Non-pigmented ciliary epithelial cell (primary cell): Measurements from ENCODE around the gene MRPL54.

Experiments used
- DNase-seq: peaks from one replicate; pipeline ENCODE4 v3.0.0-alpha.2; 2010; ENCODE audit warnings: low read depth

The MRPL54 gene

GRCh38 chr19:3785938-3786824 is 23.7 kb downstream of the MRPL54 start, which contains the start of gene MATK:
Gene MATK, minus strand, starts transcription at chr19:3786381. Its CDS starts 1,246 bp downstream, at chr19:3785135.
- DNase-seq = no peak

GRCh38 chr19:3788996-3789778 is 26.7 kb downstream of the MRPL54 start:
- no peak for DNase-seq

GRCh38 chr19:3790209-3790734 is 27.8 kb downstream of the MRPL54 start:
- DNase-seq = no peak

GRCh38 chr19:3790941-3791340 is 28.5 kb downstream of the MRPL54 start:
- no peak for DNase-seq

GRCh38 chr19:3792114-3792513 is 29.6 kb downstream of the MRPL54 start:
- no peak for DNase-seq

- DNase-seq = no peak
Observed at GRCh38 chr19:3793799-3794198, 31.3 kb downstream of the MRPL54 start.

GRCh38 chr19:3796358-3796757 is 33.9 kb downstream of the MRPL54 start:
- DNase-seq = no peak

GRCh38 chr19:3798137-3798536 is 35.7 kb downstream of the MRPL54 start:
- DNase-seq = no peak

GRCh38 chr19:3800996-3801395 is 38.5 kb downstream of the MRPL54 start:
- DNase-seq = no peak

- DNase-seq = no peak
Observed at GRCh38 chr19:3801412-3802096, 39.1 kb downstream of the MRPL54 start.

- DNase-seq = no peak
Observed at GRCh38 chr19:3803114-3803888, 40.8 kb downstream of the MRPL54 start.

- no peak for DNase-seq
Observed at GRCh38 chr19:3803986-3804385, 41.5 kb downstream of the MRPL54 start.

GRCh38 chr19:3804429-3804828 is 41.9 kb downstream of the MRPL54 start:
- no peak for DNase-seq

GRCh38 chr19:3805859-3806258 is 43.4 kb downstream of the MRPL54 start:
- no peak for DNase-seq

GRCh38 chr19:3807131-3807480 is 44.6 kb downstream of the MRPL54 start:
- no peak for DNase-seq

- no peak for DNase-seq
Observed at GRCh38 chr19:3807574-3808354, 45.3 kb downstream of the MRPL54 start.

GRCh38 chr19:3808420-3809143 is 46.1 kb downstream of the MRPL54 start:
- DNase-seq = no peak

GRCh38 chr19:3809881-3810707 is 47.6 kb downstream of the MRPL54 start:
- DNase-seq = no peak

- DNase-seq = no peak
Observed at GRCh38 chr19:3810708-3811355, 48.4 kb downstream of the MRPL54 start.
